Nephron progenitor cell (in vitro differentiated cells): Measurements from ENCODE around the gene TBKBP1.

Experiments used
- DNase-seq: peaks from one replicate; pipeline ENCODE4 v3.0.0; 2021
- H3K27ac Mint-ChIP-seq: 2 replicates; pipeline ENCODE4 v1.8.0; 2021; ENCODE audit warnings: mild to moderate bottlenecking, moderate library complexity, mixed read lengths
- H3K27me3 Mint-ChIP-seq: 2 replicates; pipeline ENCODE4 v1.8.0; 2021; ENCODE audit warnings: mild to moderate bottlenecking, low read depth, mixed read lengths; ENCODE audit not compliant: poor library complexity
- H3K36me3 Mint-ChIP-seq: 2 replicates; pipeline ENCODE4 v1.8.0; 2021; ENCODE audit warnings: low read depth, mixed read lengths
- H3K4me1 Mint-ChIP-seq: 2 replicates; pipeline ENCODE4 v1.8.0; 2021; ENCODE audit warnings: mixed read lengths
- H3K4me3 Mint-ChIP-seq: 2 replicates; pipeline ENCODE4 v1.8.0; 2021; ENCODE audit warnings: mild to moderate bottlenecking, moderate library complexity, mixed read lengths
- H3K9me3 Mint-ChIP-seq: 2 replicates; pipeline ENCODE4 v1.8.0; 2021; ENCODE audit warnings: mild to moderate bottlenecking, moderate library complexity, mixed read lengths
- CTCF ChIP-seq: fragments of 200-600 bp; sonication (generic); IDR thresholded peaks from 2 replicates; pipeline ENCODE4 v1.5.0; 2021; ENCODE audit warnings: antibody characterized with exemption

Gene TBKBP1

GRCh38 chr17:47713980-47714700 lies 20.2 kb downstream of the TBKBP1 start:
- H3K27ac Mint-ChIP-seq = no peak overlapping the region
- TF ChIP-seq CTCF = no peak
- H3K4me3 Mint-ChIP-seq = no peak overlapping the region
- DNase-seq = no peak
- H3K9me3 Mint-ChIP-seq = no peaks in the 10 kb centered on the region
- peaks cover 53% of the 10 kb centered on the region for H3K4me1 Mint-ChIP-seq
- peaks cover 13% of the 10 kb centered on the region for H3K36me3 Mint-ChIP-seq
- peaks cover 36% of the 10 kb centered on the region for H3K27me3 Mint-ChIP-seq

GRCh38 chr17:47714773-47715396 lies 20.9 kb downstream of the TBKBP1 start:
- no peak for TF ChIP-seq CTCF
- H3K27ac Mint-ChIP-seq = no peak overlapping the region
- no peaks in the 10 kb centered on the region for H3K9me3 Mint-ChIP-seq
- H3K36me3 Mint-ChIP-seq = peaks cover 10% of the 10 kb centered on the region
- H3K4me3 Mint-ChIP-seq = no peak overlapping the region
- DNase-seq = no peak
- H3K4me1 Mint-ChIP-seq = peaks cover 55% of the 10 kb centered on the region
- H3K27me3 Mint-ChIP-seq = peaks cover 44% of the 10 kb centered on the region

GRCh38 chr17:47715669-47716325 lies 21.8 kb downstream of the TBKBP1 start:
- H3K36me3 Mint-ChIP-seq = peaks cover under 1% of the 10 kb centered on the region
- H3K27ac Mint-ChIP-seq = no peak overlapping the region
- DNase-seq = no peak
- TF ChIP-seq CTCF = no peak
- peaks cover 64% of the 10 kb centered on the region for H3K4me1 Mint-ChIP-seq
- no peaks in the 10 kb centered on the region for H3K9me3 Mint-ChIP-seq
- H3K27me3 Mint-ChIP-seq = peaks cover 48% of the 10 kb centered on the region
- peak overlapping the region; percentile 30 for H3K4me3 Mint-ChIP-seq

GRCh38 chr17:47716375-47716774 lies 22.4 kb downstream of the TBKBP1 start:
- H3K9me3 Mint-ChIP-seq = no peaks in the 10 kb centered on the region
- H3K4me3 Mint-ChIP-seq = no peak overlapping the region
- peaks cover 54% of the 10 kb centered on the region for H3K27me3 Mint-ChIP-seq
- H3K27ac Mint-ChIP-seq = no peak overlapping the region
- H3K4me1 Mint-ChIP-seq = peaks cover 65% of the 10 kb centered on the region
- H3K36me3 Mint-ChIP-seq = no peaks in the 10 kb centered on the region
- no peak for DNase-seq
- no peak for TF ChIP-seq CTCF

GRCh38 chr17:47717261-47717697 lies 23.3 kb downstream of the TBKBP1 start:
- H3K4me3 Mint-ChIP-seq = no peak overlapping the region
- H3K27ac Mint-ChIP-seq = no peak overlapping the region
- peaks cover 58% of the 10 kb centered on the region for H3K27me3 Mint-ChIP-seq
- no peak for DNase-seq
- no peaks in the 10 kb centered on the region for H3K36me3 Mint-ChIP-seq
- TF ChIP-seq CTCF = peak; percentile 31
- peaks cover 70% of the 10 kb centered on the region for H3K4me1 Mint-ChIP-seq
- H3K9me3 Mint-ChIP-seq = no peaks in the 10 kb centered on the region
